Smooth muscle cell (in vitro differentiated cells): ENCODE data around the gene FGFRL1. TPM values are rescaled to one million over a fixed set of nuclear protein-coding genes. Genes with fewer than 3 reads are reported as not detected.
"Not testable (repeated sequence)": the region's sequence is repeated elsewhere in the genome, so short reads cannot be mapped to it uniquely, and the experiment has no call there.

ENCODE experiments used
- DNase-seq: peaks from one replicate; lab custom pipeline; 2025; ENCODE audit not compliant: unreplicated experiment; lab: John Stamatoyannopoulos, UW
- H2AFZ ChIP-seq: fragments of 200-600 bp; sonication (generic); 2 replicates; pipeline ENCODE4 v1.6.0; 2016; ENCODE audit warnings: antibody characterized with exemption, low read depth, mild to moderate bottlenecking
- H3F3A ChIP-seq: fragments of 200-600 bp; sonication (generic); 2 replicates; pipeline ENCODE4 v1.6.0; 2017; ENCODE audit warnings: antibody characterized with exemption, low read depth
- H3K27ac ChIP-seq: fragments of 200-600 bp; sonication (generic); 2 replicates; pipeline ENCODE4 v1.5.1; 2016; ENCODE audit warnings: low read depth, mild to moderate bottlenecking
- H3K27me3 ChIP-seq: fragments of 200-600 bp; sonication (generic); 2 replicates; pipeline ENCODE4 v1.6.1; 2016; ENCODE audit warnings: low read depth, mild to moderate bottlenecking
- H3K36me3 ChIP-seq: fragments of 200-600 bp; sonication (generic); 2 replicates; pipeline ENCODE4 v1.5.1; 2016; ENCODE audit warnings: low read depth
- H3K4me1 ChIP-seq: fragments of 200-600 bp; sonication (generic); 2 replicates; pipeline ENCODE4 v1.5.1; 2016; ENCODE audit warnings: low read depth
- H3K4me2 ChIP-seq: fragments of 200-600 bp; sonication (generic); 2 replicates; pipeline ENCODE4 v1.6.0; 2016; ENCODE audit warnings: mild to moderate bottlenecking
- H3K4me3 ChIP-seq: fragments of 200-600 bp; sonication (generic); 2 replicates; pipeline ENCODE4 v1.5.1; 2016; ENCODE audit warnings: mild to moderate bottlenecking
- H3K79me2 ChIP-seq: fragments of 200-600 bp; sonication (generic); 2 replicates; pipeline ENCODE4 v1.6.0; 2016; ENCODE audit warnings: low read depth, mild to moderate bottlenecking
- H3K9ac ChIP-seq: fragments of 200-600 bp; sonication (generic); 2 replicates; pipeline ENCODE4 v1.6.0; 2016; ENCODE audit warnings: low read depth
- H3K9me3 ChIP-seq: fragments of 200-600 bp; sonication (generic); replicated peaks from 2 replicates; pipeline ENCODE4 v1.5.1; 2016; ENCODE audit warnings: low read depth
- H4K20me1 ChIP-seq: fragments of 200-600 bp; sonication (generic); 2 replicates; pipeline ENCODE4 v1.6.0; 2016; ENCODE audit warnings: low read depth
- CTCF ChIP-seq: fragments of 200-600 bp; sonication (generic); IDR thresholded peaks from 2 replicates; pipeline ENCODE4 v1.5.1; 2017; ENCODE audit warnings: borderline replicate concordance, mild to moderate bottlenecking, antibody characterized with exemption; ENCODE audit not compliant: insufficient read depth, poor library complexity, severe bottlenecking
- WGBS: methylation state at CpG from one replicate; pipeline ENCODE4 v1.1.7; 2016; ENCODE audit warnings: low lambda C conversion rate; 5-methylcytosine and 5-hydroxymethylcytosine counted together
- polyA plus RNA-seq: library from polyadenylated mRNA; unstranded; fragments of >200 nt; fragmentation: Nextera tagmentation; extraction: Ambion mirVana; gene quantifications from 2 replicates; pipeline ENCODE4 v1.2.1, GENCODE V29; 2016
- total RNA-seq: library from RNA; depleted of rRNA; stranded (reverse); fragments of >200 nt; gene quantifications from 2 replicates; pipeline ENCODE4 v1.2.3, GENCODE V29; 2014

Gene FGFRL1
- total and polyA plus RNA-seq, 2 experiments from 2014 or later, result 16.1 to 30.7 TPM

GRCh38 chr4:1045193-1045594 is 33.8 kb downstream of the FGFRL1 start:
- H3K27me3 ChIP-seq, result no peaks in the 10 kb centered on the region
- WGBS, result 95% methylated on average over 14 of the region's 14 CpGs
- H3K9ac ChIP-seq, result no peak overlapping the region
- no peaks in the 10 kb centered on the region for H3F3A ChIP-seq
- H3K4me3 ChIP-seq, result no peak overlapping the region
- peaks cover 16% of the 10 kb centered on the region for H3K4me1 ChIP-seq
- no peak for DNase-seq
- no peak for TF ChIP-seq CTCF
- no peaks in the 10 kb centered on the region for H3K79me2 ChIP-seq
- H3K4me2 ChIP-seq, result no peak overlapping the region
- H2AFZ ChIP-seq, result no peak overlapping the region
- H4K20me1 ChIP-seq, result no peaks in the 10 kb centered on the region
- H3K36me3 ChIP-seq, result no peaks in the 10 kb centered on the region
- H3K9me3 ChIP-seq, result no peaks in the 10 kb centered on the region
- H3K27ac ChIP-seq, result no peak overlapping the region

GRCh38 chr4:1045595-1046201 is 34.3 kb downstream of the FGFRL1 start:
- Histone ChIP-seq H3K27me3 (no peaks in the 10 kb centered on the region), H3K27ac (no peak overlapping the region), H3K79me2 (no peaks in the 10 kb centered on the region)

GRCh38 chr4:1046581-1047011 is 35.2 kb downstream of the FGFRL1 start:
- DNase-seq, result peak; percentile 67
- H3K4me3 ChIP-seq, H4K20me1 ChIP-seq, H3K36me3 ChIP-seq, H3K9me3 ChIP-seq, H3K9ac ChIP-seq, H2AFZ ChIP-seq, H3K79me2 ChIP-seq, H3K4me2 ChIP-seq, H3F3A ChIP-seq, H3K27ac ChIP-seq, H3K27me3 ChIP-seq: not testable (repeated sequence)
- H3K4me1 ChIP-seq, result peaks cover 11% of the 10 kb centered on the region
- 14% methylated on average over 16 of the region's 29 CpGs for WGBS

More at GRCh38 chr4:1045595-1046201, 34.3 kb downstream of the FGFRL1 start:
- no peaks in the 10 kb centered on the region for H3K36me3 ChIP-seq
- no peak overlapping the region for H2AFZ ChIP-seq
- H3K9me3 ChIP-seq, result no peaks in the 10 kb centered on the region
- TF ChIP-seq CTCF, result no peak
- H3K9ac ChIP-seq, result no peak overlapping the region
- H3K4me2 ChIP-seq, result no peak overlapping the region
- DNase-seq, result no peak
- H3K4me1 ChIP-seq, result peaks cover 16% of the 10 kb centered on the region
- no peak overlapping the region for H3K4me3 ChIP-seq
- WGBS, result 95% methylated on average over 19 of the region's 36 CpGs
- no peaks in the 10 kb centered on the region for H3F3A ChIP-seq
- H4K20me1 ChIP-seq, result no peaks in the 10 kb centered on the region

GRCh38 chr4:1047106-1047975 is 35.9 kb downstream of the FGFRL1 start:
- no peaks in the 10 kb centered on the region for H3F3A ChIP-seq
- H2AFZ ChIP-seq, result no peak overlapping the region
- no peak for TF ChIP-seq CTCF
- no peaks in the 10 kb centered on the region for H3K27me3 ChIP-seq
- DNase-seq, result no peak
- no peaks in the 10 kb centered on the region for H3K36me3 ChIP-seq
- WGBS, result 88% methylated on average over 41 of the region's 41 CpGs
- H3K4me2 ChIP-seq, result no peak overlapping the region
- H3K4me3 ChIP-seq, result no peak overlapping the region
- peaks cover 11% of the 10 kb centered on the region for H3K4me1 ChIP-seq
- H3K79me2 ChIP-seq, result no peaks in the 10 kb centered on the region
- no peaks in the 10 kb centered on the region for H3K9me3 ChIP-seq
- no peak overlapping the region for H3K27ac ChIP-seq
- H3K9ac ChIP-seq, result no peak overlapping the region
- no peaks in the 10 kb centered on the region for H4K20me1 ChIP-seq
